Stimulated activated CD4-positive, alpha-beta T cell treated with anti-CD3 and anti-CD28 coated beads, Interleukin-12 subunit alpha, Interleukin-12 subunit beta, amount 100 ng/mL, for 48 hours (primary cell): ENCODE results near the gene FSD1.
"Not testable (repeated sequence)": the region's sequence is repeated elsewhere in the genome, so short reads cannot be mapped to it uniquely, and the experiment has no call there.

Experiments used
- DNase-seq, 3 donors: peaks; one replicate each; pipeline ENCODE4 v3.0.0-alpha.2; 2020; ENCODE audit warnings: low read depth in 2 of 3, low spot score in 1 of 3

The FSD1 gene

DNA sequence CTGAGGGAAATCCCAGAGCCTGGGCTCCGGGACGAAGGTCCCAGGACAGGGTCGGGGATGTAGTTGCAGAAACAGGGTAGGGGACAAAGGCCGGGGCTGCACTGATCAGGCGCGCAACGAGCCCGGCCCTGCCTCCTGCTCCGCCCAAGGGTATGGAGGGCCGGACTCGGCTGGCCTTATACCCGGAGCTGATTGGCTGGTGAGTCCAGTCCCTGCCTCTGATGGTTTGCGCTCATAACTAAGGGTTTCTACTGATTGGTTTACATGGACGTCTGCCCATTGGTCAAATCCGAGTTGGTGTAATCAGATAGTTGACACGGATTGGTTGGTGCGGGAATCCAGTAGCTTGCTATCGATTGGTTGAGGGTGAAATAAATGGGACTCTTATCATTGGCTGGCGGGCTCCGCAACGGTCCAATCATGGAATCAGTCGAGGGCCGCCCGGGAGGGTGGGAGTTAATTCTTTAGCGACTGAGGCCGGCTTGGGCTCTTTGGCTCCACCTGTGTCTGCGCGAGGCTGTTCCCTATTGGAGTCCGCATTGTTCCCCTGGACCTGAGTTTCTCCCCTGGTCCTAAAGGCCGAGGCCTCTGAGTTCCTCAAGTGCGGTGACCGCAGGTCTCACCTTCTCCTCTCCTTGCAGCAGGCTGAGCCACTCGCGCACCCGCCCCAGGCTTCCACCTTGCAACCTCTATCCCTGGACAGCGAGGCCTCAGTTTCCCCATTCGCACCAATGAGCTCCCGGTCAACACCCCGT, 38.4 kb downstream of the FSD1 start:
- peak; percentile 89 to 91 (median 90) for DNase-seq

DNA sequence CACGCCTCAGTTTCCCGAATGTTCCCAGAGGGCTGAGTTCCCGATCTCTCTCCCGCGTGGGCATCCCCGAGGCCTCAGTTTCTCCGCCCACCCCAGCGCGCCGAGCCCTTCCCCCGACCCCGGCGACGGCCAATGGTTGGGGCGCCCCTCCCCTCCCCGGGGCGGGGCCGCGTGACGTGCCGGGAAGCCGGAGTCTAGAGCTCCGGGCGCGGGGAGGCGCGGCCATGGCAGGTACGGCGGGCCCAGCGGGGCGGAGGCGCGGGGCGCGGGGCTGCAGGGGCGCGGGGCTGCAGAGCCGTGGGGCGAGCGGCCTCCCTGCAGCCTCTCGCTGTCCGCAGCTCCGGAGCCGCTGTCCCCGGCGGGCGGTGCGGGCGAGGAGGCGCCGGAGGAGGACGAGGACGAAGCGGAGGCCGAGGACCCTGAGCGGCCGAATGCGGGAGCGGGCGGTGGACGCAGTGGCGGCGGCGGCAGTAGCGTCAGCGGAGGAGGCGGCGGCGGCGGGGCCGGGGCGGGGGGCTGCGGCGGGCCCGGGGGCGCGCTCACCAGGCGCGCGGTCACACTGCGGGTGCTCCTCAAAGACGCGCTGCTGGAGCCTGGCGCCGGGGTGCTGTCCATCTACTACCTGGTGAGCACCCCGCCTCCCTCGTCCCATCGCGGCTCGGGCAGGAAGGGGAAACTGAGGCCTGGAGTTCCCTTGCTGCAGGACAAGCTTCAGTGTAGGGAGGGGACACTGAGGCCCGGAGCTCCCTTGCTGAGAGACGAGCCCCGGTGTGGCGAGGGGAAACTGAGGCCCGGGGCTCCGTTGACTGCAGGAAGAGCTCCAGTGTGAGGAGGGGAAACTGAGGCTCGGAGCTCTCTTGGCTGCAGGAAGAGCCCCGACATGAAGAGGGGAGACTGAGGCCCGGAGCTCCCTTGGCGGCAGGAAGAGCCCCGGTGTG, 39.2 kb downstream of the FSD1 start, which contains the start of gene MPND:
Gene MPND, plus strand, starts transcription at position 193 of the 938 bp plus-strand sequence. Its CDS starts 32 bp downstream, at position 225.
- DNase-seq = peak; percentile 79 to 93 (median 88)

DNA sequence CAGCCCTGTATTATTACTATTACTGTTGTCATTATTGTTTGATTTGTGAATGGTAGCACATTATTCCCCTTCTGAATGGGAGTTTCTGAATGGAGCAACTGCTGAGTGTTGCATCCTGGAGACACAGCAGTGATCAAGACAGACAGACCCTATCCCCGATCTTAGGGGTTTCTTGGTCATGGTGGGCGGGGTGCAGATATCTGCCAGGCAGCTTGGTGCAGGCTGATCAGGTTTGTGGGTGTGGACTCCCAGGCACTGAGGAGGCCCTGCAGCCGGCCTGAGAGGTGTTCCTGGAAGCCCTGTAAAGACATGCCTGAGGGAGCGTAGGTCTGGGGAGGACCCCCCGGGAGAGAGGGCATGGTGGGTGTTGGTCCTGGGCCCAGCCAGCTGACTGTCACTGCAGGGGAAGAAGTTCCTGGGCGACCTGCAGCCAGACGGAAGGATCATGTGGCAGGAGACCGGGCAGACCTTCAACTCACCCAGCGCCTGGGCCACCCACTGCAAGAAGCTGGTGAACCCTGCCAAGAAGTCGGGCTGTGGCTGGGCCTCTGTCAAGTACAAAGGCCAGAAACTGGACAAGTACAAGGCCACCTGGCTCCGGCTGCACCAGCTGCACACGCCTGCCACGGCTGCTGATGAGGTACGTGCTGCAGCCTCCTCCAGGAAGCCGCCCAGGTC, 41.1 kb downstream of the FSD1 start:
- no peak for DNase-seq

DNA sequence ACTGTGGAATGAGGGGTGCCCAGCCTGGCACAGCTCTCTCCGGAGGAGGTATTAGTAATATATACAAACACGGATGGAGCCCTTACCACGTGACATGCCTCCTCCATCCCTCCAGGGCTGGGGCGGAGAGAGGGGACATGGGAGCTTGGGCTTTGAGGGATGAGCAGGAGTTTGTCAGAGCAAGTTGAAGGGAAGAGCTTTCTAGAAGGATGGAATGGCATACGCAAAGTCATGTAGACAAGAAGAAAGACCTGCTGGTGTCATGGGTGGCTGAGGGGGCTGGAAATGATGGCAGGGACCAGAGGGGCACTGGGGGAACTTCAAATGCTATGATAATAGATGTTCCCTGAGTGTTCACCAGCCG, 41.6 kb downstream of the FSD1 start:
- DNase-seq = no peak

DNA sequence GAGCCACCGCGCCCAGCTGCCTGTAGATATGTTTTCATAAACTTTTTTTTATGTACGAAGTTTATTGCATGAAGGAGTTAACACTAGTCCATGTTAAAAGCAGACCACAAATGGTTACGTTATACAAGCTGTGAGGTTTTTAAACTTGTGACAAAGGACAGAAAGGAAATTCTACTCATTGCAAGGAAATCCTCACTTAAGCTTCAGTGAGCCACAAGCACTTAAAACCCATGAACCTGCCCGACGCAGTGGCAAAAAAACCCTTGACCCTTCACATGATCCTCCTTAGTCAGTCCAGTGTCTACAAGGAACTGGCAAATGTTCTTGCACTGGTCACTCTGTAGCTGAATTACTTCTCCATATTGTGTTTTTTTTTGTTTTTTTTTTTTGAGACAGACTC, 43.1 kb downstream of the FSD1 start:
- no peak for DNase-seq

DNA sequence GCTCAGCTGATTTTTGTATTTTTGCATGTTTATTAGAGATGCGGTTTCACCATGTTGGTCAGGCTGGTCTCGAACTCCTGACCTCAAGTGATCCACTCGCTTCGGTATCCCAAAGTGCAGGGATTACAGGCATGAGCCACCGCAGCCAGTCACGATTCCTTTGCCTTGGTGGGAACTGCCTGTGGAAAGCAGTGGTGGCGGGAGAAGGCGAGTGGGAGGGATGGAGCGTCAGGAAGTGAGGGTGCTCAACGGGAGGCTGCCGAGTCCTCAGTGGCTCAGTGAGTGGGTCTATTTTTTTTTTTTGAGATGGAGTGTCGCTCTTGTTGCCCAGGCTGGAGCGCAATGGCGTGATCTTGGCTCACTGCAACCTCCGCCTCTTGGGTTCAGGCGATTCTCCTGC, 44.8 kb downstream of the FSD1 start:
- DNase-seq = not testable (repeated sequence)

DNA sequence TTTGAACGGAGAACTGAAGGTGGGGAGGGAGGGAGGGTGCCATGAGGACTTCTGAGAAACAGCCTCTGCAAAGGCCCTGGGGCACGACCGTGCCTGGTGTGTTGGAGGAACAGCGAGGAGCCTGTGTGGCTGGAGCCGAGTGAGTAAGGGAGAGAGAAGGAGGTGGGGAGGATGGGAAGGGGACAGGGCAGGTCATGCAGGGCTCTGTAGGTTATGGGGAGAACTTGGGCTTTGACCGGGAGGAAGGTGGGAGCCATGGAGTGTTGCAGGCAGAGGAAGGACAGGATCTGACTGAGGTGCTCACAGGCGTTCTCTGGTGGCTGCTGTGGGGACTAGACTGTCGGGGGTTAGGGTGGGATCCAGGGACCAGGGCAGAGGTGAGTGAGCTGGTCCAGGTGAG, 45.7 kb downstream of the FSD1 start:
- no peak for DNase-seq

DNA sequence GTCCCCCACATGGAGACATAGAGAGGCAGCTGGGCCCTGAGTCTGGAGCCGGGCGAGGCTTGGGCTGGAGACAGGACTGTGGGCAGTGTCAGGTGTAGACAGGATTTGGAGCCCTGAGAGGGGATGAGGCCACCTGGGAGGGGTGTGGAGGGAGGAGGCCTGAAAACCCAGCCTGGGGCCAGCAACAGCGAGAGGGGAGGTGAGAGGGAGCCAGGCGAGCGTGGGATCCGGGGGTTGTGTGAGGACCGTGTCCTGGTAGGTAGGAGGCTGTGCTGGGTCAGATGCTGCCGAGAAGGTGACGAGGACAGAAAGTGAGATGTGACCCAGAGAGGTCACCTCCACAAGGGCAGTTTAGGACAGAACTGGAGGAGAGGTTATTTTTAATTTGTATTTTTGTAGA, 46.3 kb downstream of the FSD1 start:
- no peak for DNase-seq

DNA sequence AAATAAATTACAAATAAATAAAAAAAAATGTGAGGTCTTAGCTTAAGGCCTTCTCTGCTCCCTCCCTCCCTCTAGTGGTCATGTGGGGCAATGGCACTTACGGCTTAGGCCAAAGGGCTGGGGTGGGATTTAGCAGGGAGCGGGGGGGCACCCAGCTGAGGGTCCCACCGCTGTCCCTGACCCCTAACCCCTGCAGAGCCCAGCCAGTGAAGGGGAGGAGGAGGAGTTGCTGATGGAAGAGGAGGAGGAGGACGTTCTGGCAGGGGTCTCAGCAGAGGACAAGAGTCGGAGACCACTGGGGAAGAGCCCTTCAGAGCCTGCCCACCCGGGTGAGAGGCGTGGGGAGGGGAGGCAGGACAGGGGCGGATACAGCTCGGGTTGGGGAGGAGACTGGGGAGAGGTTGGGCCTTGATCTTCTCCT, 48.3 kb downstream of the FSD1 start:
- peak in 2 of 3 donors; percentile 43 to 60 for DNase-seq

DNA sequence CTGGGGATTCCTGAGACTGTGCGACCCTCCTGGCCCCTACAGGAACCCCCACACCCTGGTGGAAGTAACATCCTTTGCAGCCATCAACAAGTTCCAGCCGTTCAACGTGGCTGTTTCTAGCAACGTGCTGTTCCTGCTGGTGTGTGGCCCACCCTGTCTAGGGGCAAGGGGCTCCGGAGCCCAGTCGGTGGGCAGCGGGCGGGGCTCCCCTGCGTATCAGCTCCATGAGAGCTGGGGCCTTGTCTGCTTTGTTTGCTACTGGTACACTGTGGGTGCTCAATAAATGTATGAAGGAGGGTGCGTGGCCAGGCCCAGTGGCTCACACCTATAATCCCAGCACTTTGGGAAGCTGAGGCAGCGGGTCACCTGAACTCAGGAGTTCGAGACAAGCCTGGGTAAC, 49.9 kb downstream of the FSD1 start:
- DNase-seq = no peak

DNA sequence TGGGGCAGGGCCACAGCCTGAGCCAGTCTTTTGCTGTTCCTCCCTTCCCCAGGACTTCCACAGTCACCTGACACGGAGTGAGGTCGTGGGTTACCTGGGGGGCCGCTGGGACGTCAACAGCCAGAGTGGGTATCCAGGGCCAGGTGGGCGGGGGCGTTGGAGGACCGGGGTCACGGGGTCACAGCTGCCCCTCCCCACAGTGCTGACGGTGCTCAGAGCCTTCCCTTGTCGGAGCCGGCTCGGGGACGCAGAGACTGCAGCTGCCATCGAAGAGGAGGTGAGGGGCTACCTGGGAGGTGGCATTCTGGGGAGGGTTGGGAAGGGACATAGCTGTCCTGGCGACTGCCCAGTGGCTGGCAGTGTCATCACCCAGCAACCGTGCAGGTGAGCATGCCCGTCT, 50.5 kb downstream of the FSD1 start:
- DNase-seq = no peak

DNA sequence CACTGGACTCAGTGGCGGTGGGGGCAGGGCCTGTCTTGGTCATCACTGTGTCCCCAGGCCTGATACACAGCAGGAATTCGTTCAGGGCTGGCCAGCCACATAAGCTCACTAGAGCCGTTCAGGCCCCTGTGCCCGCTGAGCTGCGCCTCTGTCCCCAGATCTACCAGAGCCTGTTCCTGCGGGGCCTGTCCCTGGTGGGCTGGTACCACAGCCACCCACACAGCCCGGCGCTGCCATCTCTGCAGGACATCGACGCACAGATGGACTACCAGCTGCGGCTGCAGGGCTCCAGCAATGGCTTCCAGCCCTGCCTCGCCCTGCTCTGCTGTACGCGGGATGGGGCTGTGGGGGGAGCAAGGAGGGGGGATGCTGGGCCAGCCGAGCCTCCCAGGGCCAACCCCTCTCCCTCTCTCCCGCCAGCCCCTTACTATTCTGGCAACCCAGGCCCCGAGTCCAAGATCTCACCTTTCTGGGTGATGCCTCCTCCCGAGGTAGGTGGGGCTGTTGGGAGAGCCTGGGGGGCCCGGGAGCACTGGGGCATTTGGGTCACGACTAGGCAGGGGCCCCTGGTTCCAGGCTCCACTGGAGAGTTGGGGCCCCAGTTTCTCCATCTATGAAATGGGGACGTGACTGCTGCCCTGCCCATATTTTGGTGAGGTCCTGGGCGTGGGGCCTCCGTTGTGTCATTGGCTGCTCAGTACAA, 52.8 kb downstream of the FSD1 start:
- no peak for DNase-seq

DNA sequence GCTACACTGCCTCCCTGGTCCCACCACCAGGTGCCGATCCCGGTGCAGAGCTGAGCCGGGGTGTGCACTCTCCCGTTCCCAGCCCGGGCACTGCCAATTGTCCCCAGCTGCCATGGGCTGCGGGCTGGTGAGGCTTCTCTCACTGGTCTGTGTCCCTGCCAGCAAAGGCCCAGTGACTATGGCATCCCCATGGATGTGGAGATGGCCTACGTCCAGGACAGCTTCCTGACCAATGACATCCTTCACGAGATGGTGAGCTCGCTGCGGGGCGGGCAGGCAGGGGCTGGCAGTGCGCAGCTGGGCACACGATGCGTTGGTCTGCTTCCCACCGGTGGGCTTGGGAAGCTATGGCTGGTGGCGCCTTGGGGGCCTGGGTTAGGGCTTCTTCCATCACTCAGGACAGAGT, 53.5 kb downstream of the FSD1 start:
- DNase-seq = no peak

DNA sequence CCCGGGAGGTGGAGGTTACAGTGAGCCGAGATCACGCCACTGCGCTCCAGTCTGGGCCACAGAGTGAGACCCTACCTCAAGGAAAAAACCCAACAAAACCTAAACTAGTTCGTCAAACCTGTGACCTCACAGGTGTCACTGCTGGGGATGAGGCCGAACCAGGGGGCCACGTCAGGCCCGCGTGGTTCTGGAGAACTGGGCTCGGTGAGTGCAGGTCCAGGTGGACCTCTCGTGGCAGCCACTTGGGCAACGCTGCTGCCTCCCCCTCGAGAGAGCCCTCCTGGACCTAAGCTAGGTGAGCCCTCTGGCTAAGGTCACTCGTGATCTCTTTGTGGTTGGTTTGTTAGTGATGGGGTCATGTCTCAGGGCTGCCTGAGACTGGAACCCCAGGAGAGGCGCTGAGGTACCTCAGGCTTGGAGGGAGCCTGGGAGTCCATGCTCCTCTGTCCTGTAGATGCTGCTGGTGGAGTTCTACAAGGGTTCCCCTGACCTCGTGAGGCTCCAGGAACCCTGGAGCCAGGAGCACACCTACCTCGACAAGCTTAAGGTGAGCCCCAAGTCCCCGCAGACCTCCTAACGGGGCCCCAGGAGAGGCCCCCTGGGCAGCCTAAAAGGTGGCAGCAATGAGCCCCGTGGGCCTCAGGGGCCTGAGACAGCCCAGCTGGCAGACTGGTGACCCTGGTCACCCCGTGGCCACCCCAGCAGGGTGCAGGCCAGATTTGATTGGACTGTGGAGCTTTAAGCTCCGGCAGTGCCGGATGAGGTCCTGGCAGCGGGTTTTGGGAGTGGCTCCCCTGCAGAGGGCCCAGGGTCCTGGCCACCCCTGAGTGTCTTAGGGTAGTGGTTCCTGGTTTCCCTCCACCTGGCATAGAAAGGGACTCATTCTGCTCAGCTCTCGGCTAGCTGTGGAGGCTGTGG, 54.6 kb downstream of the FSD1 start:
- no peak for DNase-seq

DNA sequence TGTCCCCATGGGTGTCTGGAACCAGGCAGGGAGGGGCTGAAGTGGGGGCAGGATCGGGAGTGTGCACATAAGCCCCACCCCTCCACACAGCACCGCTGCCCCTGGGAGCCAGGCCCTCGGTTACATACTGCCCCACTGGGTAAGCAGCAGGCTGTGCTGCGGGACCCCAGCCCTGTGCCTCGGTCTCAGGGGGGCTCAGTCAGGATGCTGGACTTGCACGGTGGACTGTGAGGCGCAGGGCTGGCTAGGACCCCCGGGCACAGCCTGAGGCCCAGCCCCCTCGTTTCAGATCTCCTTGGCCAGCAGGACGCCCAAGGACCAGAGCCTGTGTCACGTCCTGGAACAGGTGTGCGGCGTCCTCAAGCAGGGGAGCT, 55.2 kb downstream of the FSD1 start:
- no peak for DNase-seq

DNA sequence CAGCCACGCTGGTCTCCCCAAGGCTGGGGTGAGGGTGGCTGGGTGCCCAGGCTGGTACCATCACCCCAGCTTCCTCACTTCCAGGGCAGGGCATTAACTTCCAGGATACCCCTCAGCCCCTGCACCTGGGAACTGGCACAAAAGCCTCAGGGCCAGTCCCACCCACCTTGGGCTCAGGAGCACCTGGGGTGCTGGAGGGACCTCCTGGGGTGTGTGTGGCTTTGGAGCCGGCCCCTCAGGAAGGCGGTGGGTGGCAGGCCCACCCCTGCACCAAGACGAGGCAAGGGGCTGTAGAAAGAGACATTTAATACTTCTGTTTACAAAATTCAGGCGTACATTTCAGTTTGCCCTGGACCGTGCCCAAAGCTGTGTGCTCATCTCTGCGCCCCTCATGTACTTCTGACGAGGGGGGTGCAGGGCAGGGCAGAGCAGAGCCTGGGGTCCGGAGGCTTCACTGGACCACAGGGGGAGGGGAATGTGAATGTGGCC, 55.7 kb downstream of the FSD1 start:
- DNase-seq = no peak

DNA sequence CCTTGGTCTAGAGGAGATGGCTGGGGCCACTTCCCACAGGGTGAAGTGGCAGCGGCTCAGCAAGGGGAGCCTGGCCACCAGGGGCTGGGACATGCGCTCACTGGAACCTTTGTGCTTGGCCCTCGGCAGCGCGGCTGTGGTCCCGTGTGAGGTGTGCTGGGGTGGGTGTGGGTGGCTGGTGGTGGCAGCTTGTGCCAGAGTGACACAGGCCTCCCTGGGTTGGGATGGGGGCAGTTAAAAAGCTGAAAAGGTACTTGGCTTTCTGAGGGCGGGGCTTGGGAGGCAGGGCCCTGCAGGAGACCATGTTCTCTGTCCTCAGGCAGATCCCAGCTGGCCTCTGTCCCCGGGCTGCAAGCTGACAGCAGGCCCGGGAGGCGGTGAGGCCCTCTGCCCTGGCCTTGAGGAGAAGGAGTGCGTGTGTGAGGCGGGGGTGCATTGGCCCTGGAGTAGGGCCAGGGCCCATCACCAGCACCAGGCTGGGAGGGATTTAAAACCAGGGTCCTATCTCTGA, 56.3 kb downstream of the FSD1 start:
- DNase-seq = no peak

DNA sequence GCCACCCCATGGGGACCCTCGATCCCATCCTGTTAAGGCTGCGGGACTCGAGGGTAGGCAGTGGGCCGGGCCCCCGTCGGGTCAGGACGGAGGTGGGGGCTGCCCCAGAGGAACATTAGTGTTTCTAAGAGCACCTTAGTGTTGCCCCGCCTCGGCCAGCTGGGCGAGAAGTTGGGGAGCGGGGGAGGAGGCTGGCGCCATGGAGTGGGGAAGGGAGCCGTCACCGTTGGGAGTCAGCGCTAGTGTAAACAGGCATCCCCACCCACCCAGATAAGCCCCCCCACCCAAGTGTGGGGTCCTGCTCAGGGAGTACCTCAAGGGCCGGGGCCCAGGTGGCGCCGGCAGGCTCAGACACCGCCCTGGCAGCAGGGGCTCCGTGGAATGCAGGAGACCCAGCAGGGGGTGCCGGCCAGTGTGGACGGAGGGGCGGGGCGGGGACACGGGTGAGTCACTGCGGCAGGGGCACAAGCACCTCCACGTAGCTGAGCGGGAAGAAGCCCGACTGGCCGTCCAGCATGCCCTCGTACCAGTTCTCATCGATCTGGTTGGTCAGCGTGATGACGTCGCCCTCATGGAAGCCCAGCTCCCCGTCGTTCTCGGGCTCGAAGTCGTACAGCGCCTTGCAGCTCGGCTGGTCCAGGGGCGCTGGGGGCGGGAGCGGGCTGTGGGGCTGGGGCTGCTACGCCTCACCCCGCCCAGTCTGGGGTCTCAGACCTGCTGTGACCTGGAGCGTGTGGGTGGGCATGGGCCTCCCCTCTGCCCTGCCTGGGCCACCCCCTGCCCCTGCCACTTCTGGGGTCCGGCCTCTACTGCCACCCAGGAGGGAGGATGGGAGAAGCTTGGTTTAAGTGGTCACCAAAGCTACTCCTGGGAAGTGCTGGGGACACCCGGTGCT, 57.0 kb downstream of the FSD1 start:
- no peak for DNase-seq
